Adrenal gland (tissue), 12 donors: ENCODE measurements around the gene SNED1. TPM values are rescaled to one million over a fixed set of nuclear protein-coding genes. Genes with fewer than 3 reads are reported as not detected.

Source experiments
- DNase-seq, 7 donors: peaks; one replicate each; pipeline ENCODE4 v3.0.0-alpha.2; 2019 to 2020
- H3K27ac ChIP-seq, 5 donors: fragments of 200-600 bp; sonication (generic) in 4 of 5; 1 replicate in 3 of 5; 2 replicates in 2 of 5; pipeline versions ENCODE4 v1.5.1 to v1.8.0; 2016 to 2020; ENCODE audit warnings: mild to moderate bottlenecking in 1 of 5
- H3K27me3 ChIP-seq: fragments of 200-600 bp; 2 replicates; pipeline ENCODE4 v1.8.0; 2021
- H3K36me3 ChIP-seq, 2 donors: fragments of 200-600 bp; replicated peaks in 1 of 2; 1 replicate in 1 of 2; 2 replicates in 1 of 2; pipeline versions ENCODE4 v1.5.1 to v1.8.0; 2018 to 2022
- H3K4me1 ChIP-seq, 2 donors: fragments of 200-600 bp; replicated peaks in 1 of 2; 1 replicate in 1 of 2; 2 replicates in 1 of 2; pipeline versions ENCODE4 v1.5.1 to v1.8.0; 2018 to 2021
- H3K4me3 ChIP-seq, 4 donors: fragments of 200-600 bp; sonication (generic) in 3 of 4; one replicate each; pipeline ENCODE4 v1.5.1; 2016 to 2018
- H3K9me3 ChIP-seq, 3 donors: fragments of 200-600 bp; sonication (generic) in 1 of 3; replicated peaks in 1 of 3; 1 replicate in 2 of 3; 2 replicates in 1 of 3; pipeline versions ENCODE4 v1.5.1 to v1.8.0; 2016 to 2021
- CTCF ChIP-seq, 6 experiments: fragments of 450-650 bp in 4 of 6; fragments of 200-600 bp in 2 of 6; sonication (generic) in 1 of 6; IDR thresholded peaks; 1 replicate in 5 of 6; 2 replicates in 1 of 6; pipeline versions ENCODE4 v1.5.1 to v1.8.0; 2016 to 2021; ENCODE audit warnings: antibody characterized with exemption in 6 of 6, mild to moderate bottlenecking in 2 of 6, moderate library complexity in 1 of 6
- POLR2A ChIP-seq, 2 donors: fragments of 450-650 bp; IDR thresholded peaks; one replicate each; pipeline ENCODE4 v1.6.1; 2017; ENCODE audit warnings: antibody characterized with exemption in 2 of 2, mild to moderate bottlenecking in 2 of 2, moderate library complexity in 1 of 2
- WGBS, 4 donors: extraction: QIAGEN DNeasy Blood & Tissue Kit in 2 of 4; methylation state at CpG; one replicate each; pipeline versions ENCODE4 v1.1.5 to v1.1.7; 2013 to 2017; 5-methylcytosine and 5-hydroxymethylcytosine counted together
- intact Hi-C, 2 donors: fragments of 100-400 bp; cut with DNase I; formaldehyde crosslinking; loops; one replicate each; pipeline versions ENCODE4 v1.14.1 to v1.15.0; 2022 to 2023
- polyA plus RNA-seq, 3 donors: library from polyadenylated mRNA; stranded (reverse); fragments of 200-250 nt in 2 of 3; fragments of 350-450 nt in 1 of 3; fragmentation: Illumina TruSeq in 1 of 3; extraction: RNeasy Lipid Tissue Mini Kit (QIAGEN cat#74804) in 1 of 3; gene quantifications; one replicate each; pipeline ENCODE4 v1.2.3, GENCODE V29; 2013 to 2014
- total RNA-seq, 9 donors: library from RNA; depleted of rRNA in 4 of 9; stranded (reverse); fragments of >200 nt in 4 of 9; fragments of 120-200 nt in 1 of 9; fragmentation: NEBNext Ultra II Directional in 1 of 9; extraction: Animal tissue kit (Norgen Biotek cat#: 25700) in 1 of 9; gene quantifications; one replicate each; pipeline versions ENCODE4 v1.1.0 to v1.2.4, GENCODE V29; 2013 to 2023
- donor health status: healthy with polysubstance abuse.
- donor health status: Bipolar disorder and iron deficiency.
- donor health status: DM: yes; HTN: yes; CAD: no.
- donor health status: DM: no; HTN: no; CAD: no.
- donor health status: DM: no; HTN: no; CAD: no.
- donor health status: DM: yes; HTN: yes; CAD: no.

Gene SNED1
- total and polyA plus RNA-seq, 12 donors, result 3.1 to 59.5 (median 22.9) TPM

- Histone ChIP-seq H3K36me3 (no peaks in the 10 kb centered on the region), H3K4me3 (no peak overlapping the region), H3K27me3 (no peaks in the 10 kb centered on the region), H3K27ac (no peak overlapping the region), H3K9me3 (peaks cover 0 to 18% (median 8%) of the 10 kb centered on the region in 3 donors), H3K4me1 (peaks cover 11 to 14% of the 10 kb centered on the region in 2 donors)
- DNase-seq, result peak in 1 of 7 donors; percentile 51
- TF ChIP-seq CTCF (IDR thresholded peaks at IDR 0.05) (no peak), POLR2A (IDR thresholded peaks at IDR 0.05) (no peak)
- intact Hi-C loops, result no loop called here
- WGBS, 4 donors, result 76 to 85% (median 82%) methylated on average over 10 to 11 of the region's 11 CpGs
Observed at GRCh38 chr2:241002275-241003046, 4.0 kb downstream of the SNED1 start.

- no peak overlapping the region for H3K27ac ChIP-seq
- WGBS, 4 donors, result 98 to 100% (median 100%) methylated on average over 6 to 7 of the region's 7 CpGs
- DNase-seq, result peak in 1 of 7 donors; percentile 25
- peaks cover 6 to 13% of the 10 kb centered on the region in 2 donors for H3K4me1 ChIP-seq
- no peaks in the 10 kb centered on the region for H3K36me3 ChIP-seq
- H3K27me3 ChIP-seq, result no peaks in the 10 kb centered on the region
- intact Hi-C loops, result no loop called here
- no peak overlapping the region for H3K4me3 ChIP-seq
- TF ChIP-seq CTCF (IDR thresholded peaks at IDR 0.05), result no peak
- TF ChIP-seq POLR2A (IDR thresholded peaks at IDR 0.05), result no peak
- H3K9me3 ChIP-seq, result peaks cover 0 to 18% (median 8%) of the 10 kb centered on the region in 3 donors
Observed at GRCh38 chr2:241003047-241003360, 4.6 kb downstream of the SNED1 start.

- no peaks in the 10 kb centered on the region for H3K36me3 ChIP-seq
- no peak overlapping the region for H3K27ac ChIP-seq
- DNase-seq, result peak in 2 of 7 donors; percentile 19 to 29
- H3K4me1 ChIP-seq, result peaks cover 5 to 11% of the 10 kb centered on the region in 2 donors
- intact Hi-C loops, result no loop called here
- no peaks in the 10 kb centered on the region for H3K27me3 ChIP-seq
- 92 to 100% (median 98%) methylated on average over 1 to 2 of the region's 2 CpGs for WGBS, 4 donors
- TF ChIP-seq CTCF (IDR thresholded peaks at IDR 0.05) (no peak), POLR2A (IDR thresholded peaks at IDR 0.05) (no peak)
- H3K9me3 ChIP-seq, result peaks cover 0 to 18% (median 8%) of the 10 kb centered on the region in 3 donors
- no peak overlapping the region for H3K4me3 ChIP-seq
Observed at GRCh38 chr2:241003369-241003768, 5.0 kb downstream of the SNED1 start.

- WGBS, 4 donors, result 63 to 100% (median 99%) methylated on average over 1 of the region's 1 CpG
- intact Hi-C loops, result no loop called here
Observed at GRCh38 chr2:241003830-241004564, 5.6 kb downstream of the SNED1 start.

More at GRCh38 chr2:241003830-241004564, 5.6 kb downstream of the SNED1 start:
- TF ChIP-seq CTCF (IDR thresholded peaks at IDR 0.05) (no peak), POLR2A (IDR thresholded peaks at IDR 0.05) (no peak)
- H3K27ac ChIP-seq, result no peak overlapping the region
- no peaks in the 10 kb centered on the region for H3K27me3 ChIP-seq
- no peaks in the 10 kb centered on the region for H3K36me3 ChIP-seq
- no peak for DNase-seq
- H3K4me1 ChIP-seq, result peaks cover 5 to 16% of the 10 kb centered on the region in 2 donors
- no peak overlapping the region for H3K4me3 ChIP-seq
- H3K9me3 ChIP-seq, result peaks cover 0 to 18% (median 8%) of the 10 kb centered on the region in 3 donors
